ENCODE data around the gene VCPKMT. TPM values are rescaled to one million over a fixed set of nuclear protein-coding genes. Genes with fewer than 3 reads are reported as not detected.

Gene VCPKMT
- 10 to 100 TPM; 11.3 to 13.8 TPM for total RNA-seq

DNA sequence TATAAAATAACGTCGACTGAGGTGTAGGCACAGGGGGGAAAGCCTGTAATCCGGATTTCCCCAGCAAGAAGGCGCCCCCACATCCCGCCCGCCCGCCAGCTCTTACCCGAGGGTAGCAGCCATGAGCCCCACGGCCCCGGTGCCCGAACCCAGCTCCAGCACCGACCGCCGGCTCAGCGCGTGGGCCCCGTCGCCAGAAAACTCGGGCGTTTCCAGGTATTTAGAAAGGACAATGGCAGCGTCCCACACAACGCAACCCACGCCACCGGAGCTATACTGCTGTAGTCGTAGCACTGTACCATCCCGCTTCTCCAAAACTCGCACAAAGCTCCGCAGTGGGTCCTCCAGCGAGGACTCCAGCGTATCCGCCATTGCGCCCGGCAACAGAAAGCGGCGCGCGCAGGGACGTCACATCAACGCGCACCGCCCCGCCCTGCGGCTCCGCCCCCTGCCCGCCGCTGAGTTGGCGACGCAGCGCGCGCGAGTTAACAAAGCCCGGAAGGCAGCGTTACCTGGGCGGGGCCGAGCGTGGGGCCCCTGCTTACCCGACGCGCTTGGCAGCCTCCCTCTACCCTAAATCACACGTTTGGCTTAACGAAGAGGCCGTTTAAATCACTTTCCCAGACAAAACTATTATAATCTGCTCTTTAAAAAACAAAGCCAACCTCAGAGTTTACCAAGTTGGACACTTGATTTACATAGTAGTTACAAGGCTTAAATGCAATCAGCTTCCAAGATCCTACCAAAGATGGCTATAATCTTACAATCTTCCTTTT lies at the start of gene VCPKMT:
Gene VCPKMT, minus strand, starts transcription at position 392 of the 776 bp plus-strand sequence. Its CDS starts 20 bp downstream, at position 372.
- peak within 1 kb of the TSS; percentile 99 for H3K27ac Mint-ChIP-seq
- peaks cover 45% of the 10 kb centered on the region for H3K4me1 Mint-ChIP-seq (ENCODE audit: low read depth)
- no peaks in the 10 kb centered on the region for H3K9me3 Mint-ChIP-seq
- peak; percentile 98 to 99 for DNase-seq
- H3K27me3 Mint-ChIP-seq (ENCODE audit: low read depth): no peaks in the 10 kb centered on the region
- ATAC-seq (replicated peaks in 1 of 2): peak; percentile 100
- H3K36me3 Mint-ChIP-seq (ENCODE audit: insufficient read depth in 2 of 2): peaks cover 10 to 27% of the 10 kb centered on the region in 2 donors
- H3K4me3 Mint-ChIP-seq: peak within 1 kb of the TSS; percentile 84 to 97

DNA sequence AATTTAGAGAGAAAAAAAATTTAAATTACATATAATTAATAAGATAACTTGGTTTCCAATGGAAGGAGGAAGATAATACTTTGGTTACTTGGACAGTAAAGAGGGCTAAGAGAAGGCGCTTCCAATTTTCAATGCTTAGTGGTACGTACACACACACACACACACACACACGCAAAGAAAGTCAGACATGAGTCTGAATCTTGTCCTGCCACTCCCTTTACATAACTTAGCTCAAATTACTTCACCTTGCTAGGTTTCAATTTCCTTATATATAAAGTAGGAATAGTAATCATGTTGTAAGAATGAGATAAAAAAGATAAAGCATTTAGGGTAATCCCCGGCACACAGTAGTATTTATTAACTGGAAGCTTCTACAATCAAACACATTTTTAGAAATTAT lies 39.7 kb upstream of the VCPKMT start:
- Mint-ChIP-seq H3K4me3 (no peak overlapping the region), H3K27ac (peak overlapping the region; percentile 65), H3K9me3 (no peaks in the 10 kb centered on the region), H3K36me3 (ENCODE audit: insufficient read depth in 2 of 2) (peaks cover 0 to 10% of the 10 kb centered on the region in 2 donors), H3K4me1 (ENCODE audit: low read depth) (no peaks in the 10 kb centered on the region), H3K27me3 (ENCODE audit: low read depth) (no peaks in the 10 kb centered on the region)
- no peak for ATAC-seq (replicated peaks in 1 of 2)
- no peak for DNase-seq

DNA sequence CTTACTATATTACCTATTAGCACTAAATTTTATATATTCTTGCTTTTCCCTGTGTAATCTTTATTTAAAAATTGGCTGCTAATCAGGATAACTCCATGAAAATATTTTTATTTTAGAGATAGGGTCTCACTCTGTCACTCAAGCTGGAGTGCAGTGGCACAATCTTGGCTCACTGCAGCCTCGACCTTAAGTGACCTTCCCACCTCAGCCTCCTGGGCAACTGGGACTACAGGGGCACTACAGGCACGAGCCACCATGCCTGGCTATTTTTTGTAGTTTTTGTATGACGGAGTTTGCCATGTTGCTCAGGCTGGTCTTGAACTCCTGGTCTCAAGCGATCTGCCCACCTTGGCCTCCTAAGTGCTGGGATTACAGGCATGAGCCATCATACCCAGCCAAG lies 32.4 kb upstream of the VCPKMT start:
- H3K4me1 Mint-ChIP-seq (ENCODE audit: low read depth): no peaks in the 10 kb centered on the region
- no peak overlapping the region for H3K27ac Mint-ChIP-seq
- DNase-seq (no peak), ATAC-seq (replicated peaks in 1 of 2) (no peak)
- H3K9me3 Mint-ChIP-seq: no peaks in the 10 kb centered on the region
- no peaks in the 10 kb centered on the region for H3K27me3 Mint-ChIP-seq (ENCODE audit: low read depth)
- H3K4me3 Mint-ChIP-seq: no peak overlapping the region
- peaks cover 3 to 7% of the 10 kb centered on the region in 2 donors for H3K36me3 Mint-ChIP-seq (ENCODE audit: insufficient read depth in 2 of 2)

DNA sequence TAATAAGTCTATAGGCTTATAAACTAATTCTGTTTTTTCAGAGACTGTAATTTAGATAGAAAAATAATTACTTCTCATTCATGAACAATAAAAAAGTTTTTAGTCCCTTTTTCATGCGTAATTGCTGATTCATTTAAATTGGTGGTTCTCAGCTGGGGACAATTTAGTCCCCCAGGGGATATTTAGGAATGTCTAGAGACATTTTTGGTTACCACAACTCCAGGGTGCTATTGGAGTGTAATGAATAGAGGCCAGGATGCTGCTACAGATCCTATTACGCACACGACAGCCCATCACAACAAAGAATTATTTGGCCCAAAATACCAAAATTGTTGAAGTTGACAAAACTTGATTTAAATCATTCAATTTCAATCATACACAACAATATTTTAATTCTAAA lies 22.8 kb upstream of the VCPKMT start:
- DNase-seq (no peak), ATAC-seq (replicated peaks in 1 of 2) (no peak)
- Mint-ChIP-seq H3K36me3 (ENCODE audit: insufficient read depth in 2 of 2) (peaks cover 0 to 5% of the 10 kb centered on the region in 2 donors), H3K4me1 (ENCODE audit: low read depth) (no peaks in the 10 kb centered on the region), H3K9me3 (no peaks in the 10 kb centered on the region), H3K27ac (no peak overlapping the region), H3K4me3 (no peak overlapping the region), H3K27me3 (ENCODE audit: low read depth) (no peaks in the 10 kb centered on the region)

DNA sequence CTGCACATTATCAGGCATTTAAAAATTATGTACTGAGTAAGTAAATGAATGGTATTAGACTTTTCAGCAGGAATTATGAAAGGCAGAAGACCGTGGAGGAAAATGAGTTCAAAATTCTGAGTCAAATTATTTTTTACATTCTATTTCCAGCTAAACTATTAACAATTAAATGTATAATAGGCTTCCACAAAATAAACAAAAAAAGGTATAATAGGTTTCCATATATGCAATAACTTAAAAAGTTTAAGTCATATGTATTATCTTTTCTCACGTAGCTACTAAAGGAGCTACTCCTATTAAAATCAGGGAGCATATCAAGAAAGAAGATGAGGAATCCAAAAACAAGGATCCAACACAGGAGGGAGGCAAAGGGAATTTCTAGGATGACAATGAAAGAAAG lies 11.4 kb upstream of the VCPKMT start:
- no peak overlapping the region for H3K4me3 Mint-ChIP-seq
- peaks cover 3% of the 10 kb centered on the region for H3K4me1 Mint-ChIP-seq (ENCODE audit: low read depth)
- no peaks in the 10 kb centered on the region for H3K27me3 Mint-ChIP-seq (ENCODE audit: low read depth)
- no peaks in the 10 kb centered on the region for H3K9me3 Mint-ChIP-seq
- H3K36me3 Mint-ChIP-seq (ENCODE audit: insufficient read depth in 2 of 2): peaks cover 6 to 9% of the 10 kb centered on the region in 2 donors
- no peak for ATAC-seq (replicated peaks in 1 of 2)
- DNase-seq: no peak
- peak overlapping the region; percentile 11 for H3K27ac Mint-ChIP-seq

DNA sequence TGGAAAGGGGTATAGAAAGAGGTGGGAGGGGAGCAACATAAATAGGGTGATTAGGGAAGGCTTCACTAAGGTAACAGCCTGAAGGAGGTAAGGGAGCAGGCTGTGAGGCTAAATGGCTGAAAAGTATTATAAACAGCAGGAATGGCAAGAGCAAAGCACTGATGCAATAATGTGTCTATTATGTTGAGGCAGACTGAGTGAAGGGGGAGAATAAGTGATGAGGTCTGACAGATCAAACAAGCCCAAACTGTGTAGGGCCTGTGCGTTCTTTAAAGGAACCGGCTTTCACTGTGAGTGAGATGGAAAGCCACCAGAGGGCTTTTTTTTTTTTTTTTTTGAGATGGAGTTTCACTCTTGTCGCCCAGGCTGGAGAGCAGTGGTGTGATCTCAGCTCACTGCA lies 6.7 kb upstream of the VCPKMT start:
- no peaks in the 10 kb centered on the region for H3K9me3 Mint-ChIP-seq
- peaks cover 6% of the 10 kb centered on the region for H3K4me1 Mint-ChIP-seq (ENCODE audit: low read depth)
- no peak overlapping the region for H3K27ac Mint-ChIP-seq
- peaks cover 0 to 4% of the 10 kb centered on the region in 2 donors for H3K36me3 Mint-ChIP-seq (ENCODE audit: insufficient read depth in 2 of 2)
- H3K27me3 Mint-ChIP-seq (ENCODE audit: low read depth): no peaks in the 10 kb centered on the region
- peak; percentile 65 to 86 for ATAC-seq (replicated peaks in 1 of 2)
- no peak overlapping the region for H3K4me3 Mint-ChIP-seq
- DNase-seq: no peak

DNA sequence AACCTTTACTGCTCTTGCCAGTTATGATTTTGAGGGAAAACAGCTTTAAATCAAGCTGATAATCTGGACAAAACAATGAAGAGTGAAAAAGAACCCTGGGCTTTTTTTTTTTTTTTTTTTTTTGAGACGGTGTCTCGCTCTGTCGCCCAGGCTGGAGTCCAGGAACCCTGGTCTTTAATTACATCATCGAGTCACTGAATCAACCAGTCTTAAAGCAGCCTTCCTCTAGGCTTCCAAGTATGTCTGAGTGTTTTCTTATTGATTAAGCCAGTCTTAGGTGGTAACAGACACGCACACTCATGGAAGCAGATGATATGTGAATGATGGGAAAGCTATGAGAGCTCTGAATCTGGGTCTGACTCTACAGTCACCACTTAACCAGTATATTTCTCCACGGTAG lies 5.9 kb upstream of the VCPKMT start:
- H3K4me1 Mint-ChIP-seq (ENCODE audit: low read depth): peaks cover 6% of the 10 kb centered on the region
- peaks cover 0 to 4% of the 10 kb centered on the region in 2 donors for H3K36me3 Mint-ChIP-seq (ENCODE audit: insufficient read depth in 2 of 2)
- H3K27ac Mint-ChIP-seq: no peak overlapping the region
- DNase-seq: no peak
- no peaks in the 10 kb centered on the region for H3K9me3 Mint-ChIP-seq
- ATAC-seq (replicated peaks in 1 of 2): no peak
- no peak overlapping the region for H3K4me3 Mint-ChIP-seq
- no peaks in the 10 kb centered on the region for H3K27me3 Mint-ChIP-seq (ENCODE audit: low read depth)

DNA sequence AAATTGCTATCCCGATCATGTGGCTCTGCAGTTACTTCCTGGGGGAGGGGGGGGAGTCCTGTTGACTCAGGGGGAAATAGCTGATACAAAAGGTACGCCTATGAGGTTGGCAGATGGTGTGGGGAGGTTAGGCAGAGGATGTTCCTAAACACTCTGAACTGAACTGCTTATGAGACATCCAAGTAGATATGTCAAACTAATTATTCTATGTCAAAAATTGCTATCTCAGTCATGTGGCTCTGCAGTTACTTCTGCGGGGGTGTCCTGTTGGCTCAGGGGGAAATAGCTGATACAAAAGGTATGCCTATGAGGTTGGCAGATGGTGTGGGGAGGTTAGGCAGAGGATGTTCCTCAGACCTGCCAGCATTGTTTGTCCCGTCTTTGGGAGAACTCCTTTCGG lies 5.1 kb upstream of the VCPKMT start:
- DNase-seq: no peak
- H3K4me1 Mint-ChIP-seq (ENCODE audit: low read depth): peaks cover 12% of the 10 kb centered on the region
- ATAC-seq (replicated peaks in 1 of 2): no peak
- H3K4me3 Mint-ChIP-seq: no peak overlapping the region
- peaks cover under 1 to 6% of the 10 kb centered on the region in 2 donors for H3K36me3 Mint-ChIP-seq (ENCODE audit: insufficient read depth in 2 of 2)
- no peaks in the 10 kb centered on the region for H3K9me3 Mint-ChIP-seq
- no peak overlapping the region for H3K27ac Mint-ChIP-seq
- no peaks in the 10 kb centered on the region for H3K27me3 Mint-ChIP-seq (ENCODE audit: low read depth)

DNA sequence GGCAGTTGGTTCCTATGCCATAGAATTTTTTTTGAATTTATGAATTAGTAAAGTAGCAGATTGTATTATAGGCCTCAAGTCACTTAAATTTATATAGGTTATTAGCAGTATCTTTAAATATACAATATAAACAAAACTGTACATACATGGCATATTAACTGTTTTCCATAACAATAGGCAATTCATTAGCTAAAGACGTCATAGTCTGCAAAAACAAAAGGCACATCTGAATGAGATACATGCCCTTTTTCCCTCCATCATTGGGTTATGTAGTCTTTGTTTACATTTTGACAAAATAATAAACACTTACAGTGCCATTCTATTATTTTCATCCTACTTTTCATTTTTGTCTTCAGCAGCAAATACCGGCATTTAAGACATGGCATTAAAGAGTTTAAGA lies 1.1 kb upstream of the VCPKMT start:
- peak overlapping the region in 1 of 2 donors; percentile 29 for H3K4me3 Mint-ChIP-seq
- ATAC-seq (replicated peaks in 1 of 2): no peak
- DNase-seq: no peak
- H3K27me3 Mint-ChIP-seq (ENCODE audit: low read depth): no peaks in the 10 kb centered on the region
- peak overlapping the region; percentile 63 for H3K27ac Mint-ChIP-seq
- H3K4me1 Mint-ChIP-seq (ENCODE audit: low read depth): peaks cover 42% of the 10 kb centered on the region
- H3K36me3 Mint-ChIP-seq (ENCODE audit: insufficient read depth in 2 of 2): peaks cover 8 to 20% of the 10 kb centered on the region in 2 donors
- H3K9me3 Mint-ChIP-seq: no peaks in the 10 kb centered on the region

DNA sequence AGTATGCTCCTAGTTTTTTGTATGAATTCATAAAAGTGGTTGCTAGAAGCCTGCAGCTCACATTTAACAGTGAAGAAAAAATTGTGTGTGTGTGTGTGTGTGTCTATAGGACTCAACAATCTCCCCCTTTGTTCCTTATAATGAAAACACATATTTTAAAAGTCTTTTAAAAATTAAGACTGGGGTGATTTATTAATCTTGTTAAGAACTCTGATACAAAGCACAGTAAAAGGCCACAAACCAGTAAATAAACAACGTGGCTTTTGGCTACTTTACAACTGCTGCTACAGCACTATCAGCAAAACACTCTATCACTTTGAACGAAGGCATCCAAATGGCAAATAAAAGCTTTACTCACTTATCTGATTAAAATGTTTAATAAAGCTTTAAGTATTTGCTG lies 594 bp upstream of the VCPKMT start:
- peaks cover 10 to 25% of the 10 kb centered on the region in 2 donors for H3K36me3 Mint-ChIP-seq (ENCODE audit: insufficient read depth in 2 of 2)
- H3K4me1 Mint-ChIP-seq (ENCODE audit: low read depth): peaks cover 42% of the 10 kb centered on the region
- H3K27ac Mint-ChIP-seq: peak overlapping the region; percentile 99
- ATAC-seq (replicated peaks in 1 of 2) (no peak), DNase-seq (no peak)
- H3K4me3 Mint-ChIP-seq: peak overlapping the region; percentile 84 to 97
- no peaks in the 10 kb centered on the region for H3K9me3 Mint-ChIP-seq
- H3K27me3 Mint-ChIP-seq (ENCODE audit: low read depth): no peaks in the 10 kb centered on the region

DNA sequence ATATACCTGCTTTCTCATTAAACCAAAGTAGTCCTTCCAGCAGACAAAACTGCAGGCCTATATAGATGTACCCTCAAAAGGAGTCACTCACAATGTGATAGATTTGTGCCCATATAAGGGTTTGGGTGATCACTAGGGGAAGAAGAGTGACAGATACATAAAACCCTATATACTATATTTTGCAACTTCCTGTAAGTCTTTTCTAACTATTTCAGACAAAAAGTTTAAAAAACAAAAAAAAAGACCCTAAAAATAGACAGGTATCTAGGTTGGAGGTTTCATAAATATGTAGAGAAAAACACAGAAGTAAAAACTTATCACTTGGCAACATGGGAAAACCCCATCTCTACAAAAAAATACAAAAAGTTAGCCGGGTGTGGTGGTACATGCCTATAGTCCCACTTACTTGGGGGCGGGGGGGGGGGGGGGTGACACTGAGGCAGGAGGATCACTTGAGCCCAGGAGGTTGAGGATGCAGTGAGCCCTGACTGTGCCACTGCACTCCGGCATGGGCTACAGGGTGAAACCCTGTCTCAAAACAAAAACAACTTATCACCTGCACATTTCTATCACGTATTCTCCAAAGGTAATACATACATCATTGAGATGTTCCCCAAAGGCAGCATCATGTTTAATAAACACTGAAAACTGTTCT lies 2.9 kb downstream of the VCPKMT start:
- H3K36me3 Mint-ChIP-seq (ENCODE audit: insufficient read depth in 2 of 2): peaks cover 14 to 39% of the 10 kb centered on the region in 2 donors
- ATAC-seq (replicated peaks in 1 of 2): no peak

DNA sequence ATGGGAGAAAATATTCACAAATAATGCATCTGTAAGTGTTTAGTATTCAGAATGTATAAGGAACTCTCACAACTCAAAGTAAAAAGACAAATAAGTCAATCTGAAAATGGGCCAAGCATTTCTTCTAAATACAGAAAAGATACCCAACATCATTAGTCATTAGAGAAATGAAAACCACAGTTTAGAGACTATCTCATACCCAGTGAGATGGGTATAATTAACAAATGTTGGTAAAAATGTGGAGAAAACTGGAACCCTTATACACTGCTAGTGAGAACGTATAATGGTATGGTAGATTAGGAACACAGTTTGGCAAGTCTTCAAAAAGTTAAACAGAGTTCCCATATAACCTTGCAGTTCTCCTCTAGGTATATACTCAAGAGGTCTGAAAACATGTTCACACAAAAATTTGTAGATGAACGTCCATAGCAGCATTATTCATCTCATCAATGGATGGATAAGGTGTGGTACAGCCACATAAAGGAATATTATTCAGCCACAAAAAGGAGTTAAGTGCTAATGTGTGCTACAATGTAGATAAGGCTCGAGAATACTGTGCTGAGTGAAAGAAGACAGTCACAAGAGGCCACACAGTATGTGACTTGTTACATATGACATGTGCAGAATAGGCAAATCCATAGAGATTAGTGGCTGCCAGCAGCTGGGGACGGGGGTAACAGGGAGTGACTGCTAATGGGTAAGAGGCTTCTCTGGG lies 5.9 kb downstream of the VCPKMT start:
- Mint-ChIP-seq H3K27me3 (ENCODE audit: low read depth) (no peaks in the 10 kb centered on the region), H3K4me3 (peak overlapping the region in 1 of 2 donors; percentile 36), H3K4me1 (ENCODE audit: low read depth) (peaks cover 50% of the 10 kb centered on the region), H3K9me3 (no peaks in the 10 kb centered on the region), H3K36me3 (ENCODE audit: insufficient read depth in 2 of 2) (peaks cover 10 to 31% of the 10 kb centered on the region in 2 donors), H3K27ac (peak overlapping the region; percentile 24)
- ATAC-seq (replicated peaks in 1 of 2) (peak; percentile 45 to 47), DNase-seq (no peak)

More for the DNA sequence above, 2.9 kb downstream of the VCPKMT start:
- DNase-seq: no peak
- Mint-ChIP-seq H3K4me3 (peak overlapping the region in 1 of 2 donors; percentile 80), H3K27me3 (ENCODE audit: low read depth) (no peaks in the 10 kb centered on the region), H3K9me3 (no peaks in the 10 kb centered on the region), H3K4me1 (ENCODE audit: low read depth) (peaks cover 62% of the 10 kb centered on the region), H3K27ac (peak overlapping the region; percentile 91)

DNA sequence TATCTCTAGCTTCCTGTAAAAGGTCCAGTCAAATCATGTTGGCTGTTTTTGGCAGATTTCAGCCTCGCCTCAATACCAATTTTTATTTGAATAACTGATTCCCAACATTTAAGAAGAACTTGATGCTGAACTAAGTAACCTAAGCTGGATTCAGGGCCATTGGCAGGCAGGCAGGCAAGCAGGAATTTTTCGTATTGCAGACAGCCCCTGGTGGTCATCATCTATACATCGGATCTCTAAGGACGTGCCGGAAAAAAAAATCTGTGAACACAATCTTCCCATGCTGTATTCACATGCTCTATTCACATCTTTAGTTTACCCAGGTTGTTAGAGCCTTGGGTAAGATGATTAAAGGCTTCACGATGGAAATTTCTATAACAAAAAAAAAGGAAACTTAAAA lies 7.0 kb downstream of the VCPKMT start:
- Mint-ChIP-seq H3K4me1 (ENCODE audit: low read depth) (peaks cover 45% of the 10 kb centered on the region), H3K36me3 (ENCODE audit: insufficient read depth in 2 of 2) (peaks cover 10 to 27% of the 10 kb centered on the region in 2 donors), H3K27ac (peak overlapping the region; percentile 8), H3K27me3 (ENCODE audit: low read depth) (no peaks in the 10 kb centered on the region), H3K9me3 (no peaks in the 10 kb centered on the region), H3K4me3 (no peak overlapping the region)
- DNase-seq: no peak
- no peak for ATAC-seq (replicated peaks in 1 of 2)
